Stimulated activated CD8-positive, alpha-beta memory T cell treated with anti-CD3 and anti-CD28 coated beads, Interleukin-15, amount 100 ng/mL, for 24 hours (primary cell): ENCODE measurements around the gene MTERF4.

Experiments
- DNase-seq: peaks from one replicate; pipeline ENCODE4 v3.0.0-alpha.2; 2020; ENCODE audit warnings: low read depth

The MTERF4 gene

GRCh38 chr2:241049739-241050623 is 52.1 kb downstream of the MTERF4 start:
- no peak for DNase-seq

GRCh38 chr2:241048949-241049343 is 53.1 kb downstream of the MTERF4 start:
- no peak for DNase-seq

DNA sequence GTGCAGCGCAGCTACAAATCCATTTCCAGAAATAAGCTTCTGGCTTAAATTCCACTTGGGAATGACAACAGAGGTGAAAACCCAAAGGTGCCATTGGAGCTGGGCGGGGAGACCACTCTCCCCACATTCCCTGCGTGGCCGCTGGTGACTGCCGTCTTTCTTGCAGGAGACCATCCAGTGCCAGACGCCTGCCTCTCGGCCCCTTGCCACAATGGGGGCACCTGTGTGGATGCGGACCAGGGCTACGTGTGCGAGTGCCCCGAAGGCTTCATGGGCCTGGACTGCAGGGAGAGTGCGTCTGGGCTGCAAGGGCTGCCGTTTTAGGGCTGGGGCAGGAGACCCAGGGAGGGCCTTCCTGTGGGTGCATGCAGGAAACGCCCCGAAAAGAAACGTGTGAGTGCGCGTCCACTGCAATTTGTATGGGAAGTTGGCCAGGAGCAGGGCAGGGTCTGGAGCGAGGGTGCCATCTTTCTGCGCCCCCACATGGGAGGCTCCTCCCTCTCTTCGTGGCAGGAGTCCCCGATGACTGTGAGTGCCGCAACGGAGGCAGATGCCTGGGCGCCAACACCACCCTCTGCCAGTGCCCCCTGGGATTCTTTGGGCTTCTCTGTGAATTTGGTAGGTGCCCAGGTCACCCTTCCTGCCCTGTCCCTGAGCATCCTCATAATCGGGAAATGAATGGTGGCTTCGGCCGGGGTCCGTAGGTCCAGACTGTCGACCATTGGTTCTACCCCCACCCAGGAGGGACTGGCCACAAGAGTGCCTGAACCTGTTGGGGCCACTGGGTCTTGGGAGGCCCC is 53.7 kb downstream of the MTERF4 start:
- no peak for DNase-seq

- no peak for DNase-seq
Observed at GRCh38 chr2:241047253-241048010, 54.7 kb downstream of the MTERF4 start.
